HCT116 (cell line): Measurements from ENCODE around the gene RAD51C. TPM values are rescaled to one million over a fixed set of nuclear protein-coding genes. Genes with fewer than 3 reads are reported as not detected.

ENCODE experiments used
- ATAC-seq: fragments of 200-7000 bp; cut with Tn5 transposase; 2 replicates; pipeline ENCODE4 v1.9.1; 2020; ENCODE audit warnings: mild to moderate bottlenecking, moderate library complexity
- BruUV-seq: library from RNA; stranded (reverse); fragments of 400-500 nt; replicated peaks from 2 replicates; lab custom pipeline; 2021; lab: Mats Ljungman, UMichigan
- CTCF ChIA-PET: fragments of 300-600 bp; sonication (Branson Sonifier 250); formaldehyde crosslinking; loops from one replicate; lab custom pipeline; 2021; ENCODE audit warnings: antibody characterized with exemption; lab: Charles Lee
- POLR2A ChIA-PET: fragments of 300-600, 350-600 bp; sonication (Branson Sonifier 250); formaldehyde crosslinking; loops from one replicate; lab custom pipeline; 2021; ENCODE audit warnings: antibody characterized with exemption; lab: Charles Lee
- RAD21 ChIA-PET, 2 experiments: fragments of 300-600 bp; sonication (Branson Sonifier 250); formaldehyde crosslinking; loops; one replicate each; lab custom pipeline; 2023; ENCODE audit warnings: low total read pairs in 2 of 2; ENCODE audit not compliant: uncharacterized antibody in 2 of 2, unreplicated experiment in 2 of 2, low non-redundant PET in 1 of 2; lab: Charles Lee
- DNase-seq: peaks from one replicate; pipeline ENCODE4 v3.0.0-alpha.2; 2010; ENCODE audit warnings: low read depth, low spot score
- H2AFZ ChIP-seq: fragments of 200-600 bp; shearing (Covaris generic), sonication (generic); 2 replicates; pipeline ENCODE4 v1.6.1; 2017; ENCODE audit warnings: low read depth, mixed run types, mixed read lengths, antibody characterized with exemption, low read length; ENCODE audit not compliant: poor library complexity, severe bottlenecking
- H3K27ac ChIP-seq: 2 replicates; pipeline ENCODE4 v1.5.1; 2012; ENCODE audit warnings: low read depth, low read length
- H3K27me3 ChIP-seq: fragments of 200-600 bp; sonication (generic); 2 replicates; pipeline ENCODE4 v1.6.1; 2016; ENCODE audit warnings: mixed run types, low read length, mixed read lengths; ENCODE audit not compliant: insufficient read depth
- H3K36me3 ChIP-seq, 2 experiments: fragments of 200-500 bp in 1 of 2; fragments of 200-600 bp in 1 of 2; sonication (Bioruptor generic) in 1 of 2; sonication (generic) in 1 of 2; 2 replicates each; pipeline versions ENCODE4 v1.5.1 to v1.6.1; 2014 to 2016; ENCODE audit warnings: low read length in 2 of 2, inconsistent platforms in 1 of 2, mixed read lengths in 1 of 2, mixed run types in 1 of 2; ENCODE audit not compliant: insufficient read depth in 2 of 2, control insufficient read depth in 1 of 2
- H3K4me1 ChIP-seq, 2 experiments: fragments of 200-600 bp in 1 of 2; sonication (generic) in 1 of 2; 2 replicates each; pipeline versions ENCODE4 v1.5.1 to v1.6.1; 2012 to 2017; ENCODE audit warnings: low read length in 2 of 2, inconsistent platforms in 1 of 2, mild to moderate bottlenecking in 1 of 2, mixed read lengths in 1 of 2, mixed run types in 1 of 2, moderate library complexity in 1 of 2; ENCODE audit not compliant: insufficient read depth in 2 of 2, control insufficient read depth in 1 of 2
- H3K4me2 ChIP-seq: fragments of 200-600 bp; sonication (generic); 2 replicates; pipeline ENCODE4 v1.6.1; 2017; ENCODE audit warnings: mixed run types, low read length, mixed read lengths
- H3K4me3 ChIP-seq, 2 experiments: fragments of 200-600 bp in 1 of 2; sonication (generic) in 1 of 2; replicated peaks in 1 of 2; 2 replicates each; pipeline ENCODE4 v1.5.1; 2011 to 2016; ENCODE audit warnings: low read length in 2 of 2, control low read depth in 1 of 2, low read depth in 1 of 2, mild to moderate bottlenecking in 1 of 2, mixed read lengths in 1 of 2, mixed run types in 1 of 2
- H3K79me2 ChIP-seq: fragments of 200-600 bp; sonication (generic); 2 replicates; pipeline ENCODE4 v1.6.1; 2017; ENCODE audit warnings: mild to moderate bottlenecking, mixed run types, low read length, moderate library complexity, mixed read lengths; ENCODE audit not compliant: insufficient read depth
- H3K9ac ChIP-seq: fragments of 200-600 bp; sonication (generic); 2 replicates; pipeline ENCODE4 v1.6.1; 2016; ENCODE audit warnings: low read length, mixed read lengths
- H3K9me2 ChIP-seq: fragments of 200-600 bp; sonication (generic), shearing (Covaris generic); 2 replicates; pipeline ENCODE4 v1.6.1; 2017; ENCODE audit warnings: mixed run types, mild to moderate bottlenecking, moderate library complexity; ENCODE audit not compliant: insufficient read depth
- H3K9me3 ChIP-seq, 2 experiments: fragments of 200-500 bp in 1 of 2; fragments of 200-600 bp in 1 of 2; sonication (Bioruptor generic) in 1 of 2; sonication (generic) in 1 of 2; 2 replicates each; pipeline ENCODE4 v1.6.1; 2014 to 2017; ENCODE audit warnings: low read length in 2 of 2, mixed read lengths in 2 of 2, inconsistent platforms in 1 of 2, low read depth in 1 of 2, mild to moderate bottlenecking in 1 of 2, mixed run types in 1 of 2, moderate library complexity in 1 of 2; ENCODE audit not compliant: control insufficient read depth in 1 of 2, insufficient read depth in 1 of 2
- H4K20me1 ChIP-seq: fragments of 200-600 bp; sonication (generic), shearing (Covaris generic); 2 replicates; pipeline ENCODE4 v1.6.1; 2017; ENCODE audit warnings: mixed run types, mild to moderate bottlenecking, moderate library complexity; ENCODE audit not compliant: insufficient read depth
- ATF3 ChIP-seq: IDR thresholded peaks from 2 replicates; pipeline ENCODE4 v1.6.1; 2012
- CBX3 ChIP-seq: IDR thresholded peaks from 2 replicates; pipeline ENCODE4 v1.6.1; 2012; ENCODE audit warnings: low read depth
- CEBPB ChIP-seq: IDR thresholded peaks from 2 replicates; pipeline ENCODE4 v1.6.1; 2012; ENCODE audit warnings: low read depth
- EGR1 ChIP-seq: IDR thresholded peaks from 2 replicates; pipeline ENCODE4 v1.6.1; 2012; ENCODE audit warnings: low read depth
- EZH2 ChIP-seq: fragments of 200-600 bp; sonication (generic); IDR thresholded peaks from 2 replicates; pipeline ENCODE4 v1.6.1; 2017; ENCODE audit warnings: antibody characterized with exemption, mixed run types
- FOSL1 ChIP-seq: IDR thresholded peaks from 2 replicates; pipeline ENCODE4 v1.6.1; 2012; ENCODE audit warnings: low read depth
- JUND ChIP-seq: IDR thresholded peaks from 2 replicates; pipeline ENCODE4 v1.6.1; 2012
- POLR2A ChIP-seq: IDR thresholded peaks from 2 replicates; pipeline ENCODE4 v1.7.0; 2011; ENCODE audit warnings: borderline replicate concordance; ENCODE audit not compliant: insufficient read depth, insufficient read length; ENCODE audit errors: extremely low read depth
- POLR2AphosphoS5 ChIP-seq: IDR thresholded peaks from 2 replicates; pipeline ENCODE4 v1.6.1; 2011; ENCODE audit warnings: mild to moderate bottlenecking, low read depth, low read length, moderate library complexity
- RAD21 ChIP-seq: IDR thresholded peaks from 2 replicates; pipeline ENCODE4 v1.6.1; 2012; ENCODE audit warnings: low read depth, mild to moderate bottlenecking
- SIN3A ChIP-seq: IDR thresholded peaks from 2 replicates; pipeline ENCODE4 v1.6.1; 2012; ENCODE audit warnings: low read depth
- SP1 ChIP-seq: IDR thresholded peaks from 2 replicates; pipeline ENCODE4 v1.6.1; 2012; ENCODE audit warnings: low read depth
- SRF ChIP-seq: IDR thresholded peaks from 2 replicates; pipeline ENCODE4 v1.6.1; 2012; ENCODE audit warnings: low read depth
- YY1 ChIP-seq: IDR thresholded peaks from 2 replicates; pipeline ENCODE4 v1.6.1; 2011; ENCODE audit warnings: low read length, low read depth, moderate library complexity, mild to moderate bottlenecking; ENCODE audit not compliant: insufficient replicate concordance; ENCODE audit errors: extremely low read depth
- ZFX ChIP-seq: fragments of 450-650 bp; IDR thresholded peaks from 2 replicates; pipeline ENCODE4 v1.6.1; 2017
- ZNF274 ChIP-seq: fragments of 200-500 bp; sonication (Bioruptor generic); IDR thresholded peaks from 2 replicates; pipeline ENCODE4 v1.6.1; 2014; ENCODE audit warnings: mild to moderate bottlenecking, low read depth, low read length, inconsistent platforms
- intact Hi-C: fragments of 100-400 bp; cut with micrococcal nuclease; formaldehyde crosslinking; loops from 2 replicates; pipeline ENCODE4 v1.10.0; 2022
- total RNA-seq: library from RNA; stranded (reverse); gene quantifications from one replicate; pipeline ENCODE4 v1.2.1, GENCODE V29; 2021; ENCODE audit not compliant: unreplicated experiment
- TF ChIP-seq, protein P1 (sequence below): IDR thresholded peaks from 2 replicates; pipeline ENCODE4 v1.6.1; 2012

The RAD51C gene
- total RNA-seq, 1 experiment from 2014 or later, result 94.9 TPM

DNA sequence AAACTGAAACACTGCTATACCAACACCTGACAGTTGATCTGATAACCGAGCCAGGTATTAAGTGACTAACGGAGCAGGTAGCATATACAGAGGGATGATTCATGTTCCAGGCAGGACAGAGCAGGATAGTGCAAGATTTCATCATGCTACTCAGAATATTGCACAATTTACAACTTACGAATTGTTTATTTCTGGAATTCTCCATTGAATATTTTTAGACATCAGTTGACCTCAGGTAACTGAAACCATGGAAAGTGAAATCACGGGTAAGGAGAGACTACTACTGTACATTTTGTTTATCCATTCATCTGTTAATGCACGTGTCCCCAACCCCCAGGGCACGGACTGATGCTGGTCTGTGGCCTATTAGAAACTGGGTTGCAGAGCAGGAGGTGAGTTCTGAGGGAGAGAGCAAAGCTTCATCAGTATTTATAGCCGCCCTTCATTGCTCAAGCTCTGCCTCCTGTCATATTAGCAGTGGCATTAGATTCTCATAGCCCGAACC is 48.8 kb downstream of the RAD51C start:
- ATAC-seq (peak; percentile 63; the same call in 1 of the 2 replicates), DNase-seq (peak; percentile 59)
- Histone ChIP-seq H2AFZ (no peak overlapping the region), H3K4me3 (no peak overlapping the region), H3K4me2 (peak overlapping the region; percentile 13; the same call in 1 of the 2 replicates), H3K9me2 (no peaks in the 10 kb centered on the region), H3K27ac (no peak overlapping the region), H3K36me3 (no peaks in the 10 kb centered on the region), H3K4me1 (peaks cover 13 to 17% of the 10 kb centered on the region in 2 experiments), H3K9ac (no peak overlapping the region), H3K27me3 (no peaks in the 10 kb centered on the region), H4K20me1 (no peaks in the 10 kb centered on the region), H3K79me2 (no peaks in the 10 kb centered on the region), H3K9me3 (no peaks in the 10 kb centered on the region)
- ChIA-PET POLR2A (no interaction called here), CTCF (no interaction called here), RAD21 (no interaction called here)
- BruUV-seq, result no TSS peak
- intact Hi-C loops, result no loop called here
- no peak for TF ChIP-seq ZNF274
- TF ChIP-seq SIN3A, result peak; percentile 75
- no peak for TF ChIP-seq EGR1
- peak; percentile 56 for TF ChIP-seq POLR2AphosphoS5
- TF ChIP-seq ZFX, result no peak
- TF ChIP-seq ATF3, result peak; percentile 88
- no peak for TF ChIP-seq RAD21
- TF ChIP-seq JUND, result peak; percentile 79
- TF ChIP-seq, protein P1, sequence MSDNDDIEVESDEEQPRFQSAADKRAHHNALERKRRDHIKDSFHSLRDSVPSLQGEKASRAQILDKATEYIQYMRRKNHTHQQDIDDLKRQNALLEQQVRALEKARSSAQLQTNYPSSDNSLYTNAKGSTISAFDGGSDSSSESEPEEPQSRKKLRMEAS, result peak; percentile 73
- peak; percentile 100 for TF ChIP-seq CEBPB
- no peak for TF ChIP-seq EZH2
- TF ChIP-seq SRF, result no peak
- no peak for TF ChIP-seq POLR2A
- peak; percentile 81 for TF ChIP-seq CBX3
- peak; percentile 77 for TF ChIP-seq FOSL1
- no peak for TF ChIP-seq YY1
- peak; percentile 82 for TF ChIP-seq SP1
